CD4-positive, alpha-beta T cell treated with Interferon alpha-2 for 1 hour (primary cell): ENCODE results near the gene FAM78B.

Experiments used
- DNase-seq, 2 donors: peaks; one replicate each; pipeline ENCODE4 v3.0.0-alpha.2; 2020 to 2022

Gene FAM78B

GRCh38 chr1:166116026-166116425 lies 50.8 kb downstream of the FAM78B start:
- no peak for DNase-seq

GRCh38 chr1:166114419-166114818 lies 52.4 kb downstream of the FAM78B start:
- DNase-seq = no peak

GRCh38 chr1:166113630-166114029 lies 53.2 kb downstream of the FAM78B start:
- no peak for DNase-seq

GRCh38 chr1:166113031-166113430 lies 53.8 kb downstream of the FAM78B start:
- no peak for DNase-seq

DNA sequence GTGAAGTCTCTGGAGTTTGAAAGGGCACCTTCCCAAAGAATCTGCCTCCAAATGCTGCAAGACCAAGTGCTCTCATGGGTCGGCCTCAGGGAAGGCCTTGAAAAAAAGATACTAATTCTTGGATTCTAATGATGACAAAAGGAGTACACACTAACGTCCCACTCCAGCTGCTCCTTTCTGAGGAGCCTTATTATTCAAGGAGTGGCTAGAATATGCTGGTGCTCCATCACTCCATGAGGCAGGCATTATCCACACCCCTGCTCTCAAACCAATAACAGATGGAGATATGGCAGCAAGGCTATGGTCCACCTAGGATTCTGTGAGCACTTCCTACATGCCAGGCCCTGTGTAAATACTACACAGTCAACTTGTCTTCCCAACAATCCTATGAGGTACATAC lies 54.4 kb downstream of the FAM78B start:
- DNase-seq = no peak

DNA sequence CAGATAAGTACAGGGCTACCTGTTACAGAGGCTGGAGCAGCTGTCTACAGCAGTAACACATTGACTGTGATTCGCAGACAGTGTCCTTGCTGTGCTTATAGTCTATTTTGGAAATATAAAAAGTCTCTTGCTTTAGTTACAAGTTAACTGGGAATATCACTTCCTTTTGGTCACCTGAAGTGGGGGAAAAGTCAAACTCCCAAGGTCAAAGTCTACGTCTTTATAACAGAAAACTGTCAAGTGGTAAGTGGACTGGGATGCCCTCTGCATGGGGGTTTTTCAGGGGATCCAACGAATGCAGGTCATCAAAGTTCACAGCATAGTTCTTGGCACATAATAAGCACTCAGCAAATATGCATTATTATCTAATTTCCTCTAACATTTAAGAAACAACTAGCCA lies 55.4 kb downstream of the FAM78B start:
- DNase-seq = no peak

DNA sequence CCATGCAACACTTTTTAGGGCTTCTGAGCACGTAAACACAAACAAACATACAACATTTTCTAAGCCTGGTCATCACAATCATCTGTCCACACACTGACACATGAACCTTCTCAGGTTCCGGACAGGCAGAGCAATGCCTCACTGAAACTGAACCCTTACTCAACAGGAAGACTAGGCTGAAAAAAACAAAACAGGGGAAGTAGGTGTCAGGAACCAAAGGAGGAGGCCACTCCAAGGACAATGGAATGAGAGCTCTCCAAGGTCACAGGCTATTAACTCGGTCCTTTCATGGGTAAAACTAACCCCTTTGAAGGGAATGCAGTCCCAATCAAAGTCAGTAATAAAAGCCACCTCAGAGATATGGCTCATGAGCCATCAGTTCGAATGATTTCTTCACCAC lies 76.6 kb downstream of the FAM78B start:
- DNase-seq = no peak

DNA sequence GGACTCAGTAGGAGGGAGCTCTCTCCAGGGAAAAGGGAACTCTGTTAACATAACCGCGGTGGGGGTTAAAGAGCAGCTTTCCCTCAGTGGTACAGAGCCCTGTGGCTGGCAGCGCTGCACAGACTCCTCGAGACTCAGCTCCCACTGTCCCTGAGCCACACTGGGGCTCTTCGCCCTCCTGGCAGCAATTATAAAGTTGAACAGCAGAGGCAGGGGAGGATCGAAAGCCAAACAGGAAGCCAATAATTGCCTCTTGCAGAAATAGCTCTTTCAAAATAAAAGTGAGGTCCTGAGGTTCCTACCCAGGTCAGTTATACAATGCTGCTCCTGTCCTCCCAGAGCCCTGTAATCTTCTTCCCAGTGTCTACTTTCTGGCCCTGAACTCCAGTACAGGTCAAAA lies 77.0 kb downstream of the FAM78B start:
- DNase-seq = peak in 1 of 2 donors; percentile 5

GRCh38 chr1:166088572-166088955 lies 78.2 kb downstream of the FAM78B start:
- DNase-seq = no peak

DNA sequence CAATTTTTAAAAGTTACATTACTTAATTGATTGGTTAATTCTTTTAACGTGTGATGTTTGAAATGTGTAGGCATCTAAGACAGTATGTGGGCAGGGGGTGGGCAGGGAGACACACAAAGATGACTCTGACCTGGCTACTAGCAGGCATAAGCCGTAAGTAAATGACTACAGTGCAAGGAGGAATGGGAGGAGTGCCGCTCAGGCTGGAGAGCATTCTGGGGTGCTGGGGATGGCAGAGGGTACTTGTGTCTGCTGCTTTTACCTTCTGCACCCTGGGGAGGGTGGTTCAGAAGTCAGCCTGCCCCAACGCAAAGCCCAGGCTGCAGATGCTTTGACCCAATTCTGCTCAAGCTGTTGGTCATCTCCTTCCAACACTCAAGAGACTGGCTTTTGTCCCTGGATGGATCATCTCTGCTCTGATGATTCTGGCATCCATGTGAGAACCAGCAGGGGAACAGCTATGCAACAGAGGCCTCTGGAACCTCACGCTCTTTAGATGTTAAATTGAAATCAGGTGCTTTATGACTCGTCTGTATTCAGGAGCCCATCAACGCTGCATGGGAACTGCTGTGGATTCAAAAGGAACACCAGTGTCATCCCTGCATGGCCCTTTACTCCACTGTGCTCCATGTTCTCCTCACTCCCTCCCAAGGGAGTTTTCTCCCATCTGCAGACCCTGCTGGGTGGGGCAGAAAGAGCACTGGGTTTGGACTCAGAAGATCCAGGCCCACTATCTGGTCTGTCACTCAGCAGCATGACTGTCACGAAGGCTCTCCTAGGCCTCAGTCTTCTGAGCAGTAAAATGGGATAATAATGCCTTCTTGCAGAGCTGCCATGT lies 78.8 kb downstream of the FAM78B start:
- DNase-seq = no peak

DNA sequence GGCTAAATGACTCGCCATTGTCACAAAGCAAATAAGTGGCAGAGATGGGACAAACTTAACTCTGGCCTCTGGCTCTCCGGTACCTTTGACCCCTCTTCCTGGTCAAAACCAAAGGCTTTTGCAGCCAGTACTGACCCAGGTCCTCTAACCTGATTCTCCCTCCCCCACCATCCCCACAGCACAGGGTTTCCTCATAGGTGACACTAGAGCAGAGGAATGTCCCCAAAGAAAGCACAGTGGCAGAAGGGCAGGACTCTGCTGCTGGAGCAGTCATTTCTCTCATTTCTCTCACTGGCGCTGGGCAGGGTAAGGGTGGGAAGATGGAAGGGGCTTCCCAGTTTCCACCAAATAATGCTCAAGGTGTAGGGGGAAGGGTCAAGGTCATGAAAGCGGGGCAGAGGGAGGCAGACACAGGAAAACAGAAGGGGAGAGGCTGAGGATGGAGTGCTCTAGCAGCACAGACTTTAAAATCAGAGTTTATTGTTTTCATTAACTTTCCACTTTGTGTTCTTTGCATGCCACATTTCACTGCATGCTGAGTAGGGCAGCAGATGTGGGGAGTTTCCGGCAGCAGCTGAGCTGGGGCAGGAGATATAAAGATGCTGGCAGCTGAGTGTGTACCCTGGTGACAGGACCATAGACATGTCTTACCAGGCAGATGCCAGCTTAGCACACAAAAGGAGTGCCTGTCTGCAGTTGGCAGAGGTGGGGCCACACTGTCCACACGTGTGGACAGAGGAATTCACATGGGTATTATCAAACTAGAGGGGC lies 80.5 kb downstream of the FAM78B start:
- no peak for DNase-seq

GRCh38 chr1:166084613-166085012 lies 82.2 kb downstream of the FAM78B start:
- no peak for DNase-seq

GRCh38 chr1:166083887-166084286 lies 82.9 kb downstream of the FAM78B start:
- DNase-seq = peak in 1 of 2 donors; percentile 6

GRCh38 chr1:166082601-166083000 lies 84.2 kb downstream of the FAM78B start:
- no peak for DNase-seq

DNA sequence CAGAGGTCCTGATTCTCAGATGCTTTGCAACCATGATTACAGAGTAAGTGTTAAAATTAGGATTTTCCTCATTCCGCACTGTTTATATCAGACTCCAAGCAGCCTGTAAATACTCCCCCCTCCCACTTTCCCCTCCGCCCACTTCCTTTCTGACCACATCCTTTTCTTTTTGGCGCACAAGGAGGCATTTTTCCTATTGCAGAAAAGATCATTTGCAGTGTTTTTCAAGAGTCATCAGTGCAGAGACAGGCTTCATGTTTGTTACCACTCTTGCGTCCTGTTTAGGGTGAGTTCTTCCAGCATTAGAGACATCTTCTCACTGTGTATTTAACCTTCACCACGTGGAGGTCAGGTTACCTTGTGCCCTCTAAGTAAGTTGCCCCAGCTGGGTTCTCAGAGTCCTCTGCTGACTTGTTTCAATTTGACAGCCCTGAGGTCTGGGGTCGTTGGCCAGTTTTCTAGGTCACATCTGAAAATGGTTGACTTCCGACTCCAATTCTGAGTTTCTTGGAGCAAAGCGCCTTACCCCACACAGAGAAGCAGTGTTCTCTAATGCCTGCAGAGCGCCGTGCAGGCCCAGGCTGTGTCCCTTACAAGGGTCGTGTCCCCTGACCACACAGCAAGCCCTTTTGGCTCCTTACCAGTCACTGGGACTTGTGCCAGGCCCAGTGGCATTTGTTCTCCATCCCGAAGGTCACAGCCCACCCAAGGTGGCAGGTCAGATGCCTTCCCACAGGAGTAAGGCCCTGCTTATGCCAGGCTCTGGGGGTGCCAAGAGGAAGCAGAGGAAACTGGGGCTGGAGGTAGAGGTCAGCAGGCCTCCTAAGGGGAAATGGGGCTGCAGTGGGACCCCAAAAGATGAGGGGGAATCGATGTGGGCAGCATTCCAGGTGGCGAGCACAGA lies 85.6 kb downstream of the FAM78B start:
- DNase-seq = no peak

- peak in 1 of 2 donors; percentile 3 for DNase-seq
Measured at GRCh38 chr1:166080277-166080966, 86.4 kb downstream of the FAM78B start.

DNA sequence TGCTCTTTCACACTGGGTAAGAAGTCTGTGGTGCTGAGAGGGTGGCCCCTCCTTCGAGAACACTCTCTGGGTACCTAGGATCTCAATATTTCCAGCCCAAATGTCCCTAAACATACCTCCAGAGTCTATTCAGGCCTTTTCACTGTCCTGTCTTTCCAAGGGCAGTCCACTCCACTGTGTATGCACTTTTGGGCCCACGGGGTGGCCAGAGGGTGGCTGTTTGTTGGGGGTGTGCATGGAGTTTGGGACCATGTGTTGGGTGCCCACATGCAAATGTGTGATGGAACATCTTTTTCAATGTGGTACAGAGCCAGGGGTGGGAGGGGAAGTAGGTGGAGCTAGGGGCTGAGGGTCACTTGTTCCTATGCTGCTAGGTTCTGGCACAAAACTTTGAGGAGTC lies 87.5 kb downstream of the FAM78B start:
- DNase-seq = no peak

DNA sequence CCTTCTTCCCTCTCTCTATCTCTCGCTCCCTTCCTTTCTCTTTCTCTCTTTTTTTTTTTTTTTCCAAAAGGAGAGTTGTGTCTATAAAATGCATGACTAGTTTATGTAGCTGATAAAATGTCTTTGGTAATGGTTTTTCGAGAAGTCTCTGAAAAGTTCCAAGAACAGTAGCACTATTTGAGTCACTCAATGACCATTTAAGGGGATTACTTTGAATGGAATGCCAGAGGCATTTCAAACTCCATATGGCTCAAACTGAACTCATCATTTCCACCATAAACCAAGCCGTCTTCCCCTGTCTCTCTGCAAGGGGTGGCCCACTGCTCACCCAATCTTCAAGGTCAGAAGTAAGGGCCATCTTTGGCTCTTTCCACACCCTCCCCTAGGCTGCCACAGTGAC lies 93.3 kb downstream of the FAM78B start:
- DNase-seq = no peak

- no peak for DNase-seq
Measured at GRCh38 chr1:166069390-166069789, 97.4 kb downstream of the FAM78B start.

GRCh38 chr1:166066107-166066506 lies 100.7 kb downstream of the FAM78B start:
- DNase-seq = no peak

DNA sequence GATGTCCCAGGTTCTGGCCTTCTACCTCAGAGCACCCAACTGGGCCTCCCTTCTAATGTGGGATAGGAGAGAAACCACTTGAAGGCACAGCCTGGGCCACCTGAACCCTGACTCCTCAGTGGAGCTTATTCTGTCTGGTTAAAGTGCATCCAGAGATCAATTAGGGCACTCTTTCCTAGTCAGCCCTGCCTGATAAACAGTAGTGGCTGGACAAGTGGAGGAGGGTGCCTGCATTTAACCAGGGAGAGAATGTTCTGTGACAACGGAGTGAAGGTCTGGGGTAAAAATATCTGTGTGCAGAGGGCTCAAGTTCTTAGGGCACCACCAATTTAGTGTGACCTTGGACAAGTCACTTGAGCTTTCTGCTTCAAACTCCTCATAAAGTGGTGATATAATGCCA lies 101.8 kb downstream of the FAM78B start:
- no peak for DNase-seq

GRCh38 chr1:166064313-166064926 lies 102.4 kb downstream of the FAM78B start:
- no peak for DNase-seq
